ENCODE data around the gene TTBK2. TPM values are rescaled to one million over a fixed set of nuclear protein-coding genes. Genes with fewer than 3 reads are reported as not detected.

The TTBK2 gene
- total and polyA plus RNA-seq, 10 of the 15 experiments (the other 5 are each of a cell fraction or from before 2014, with no cell fraction given), result 0.66 to 9.1 (median 3.7) TPM

DNA sequence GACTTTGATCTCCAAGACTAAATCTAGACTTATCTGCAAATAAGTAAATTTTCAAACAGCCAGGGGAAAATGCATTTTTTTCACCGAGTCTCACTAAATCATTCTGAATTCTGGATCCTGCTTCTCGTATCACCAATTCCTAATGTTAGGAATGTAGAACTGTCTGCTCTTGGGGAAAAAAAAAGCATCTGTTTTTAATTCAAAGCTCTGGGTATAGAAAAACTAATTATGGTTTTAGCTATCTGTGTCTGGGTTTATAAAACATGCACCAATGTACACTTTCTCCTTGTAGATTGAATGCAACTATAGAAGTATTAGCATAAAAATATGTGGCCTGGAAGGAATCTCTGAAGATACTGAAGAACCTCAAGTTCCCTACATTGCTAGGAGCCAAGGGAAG lies 178.9 kb downstream of the TTBK2 start:
- intact Hi-C loops (cut with micrococcal nuclease; ENCODE audit: unreplicated experiment) (no loop called here), in situ Hi-C loops (cut with MboI) (no loop called here)
- Histone ChIP-seq H3K9ac (ENCODE audit: control insufficient read depth, insufficient read depth, low read length) (no peak overlapping the region), H2AFZ (ENCODE audit: control insufficient read depth, low read depth, low read length) (no peak overlapping the region), H3K27me3 (replicated peaks in 1 of 2; ENCODE audit: control insufficient read depth in 2 of 2, insufficient read depth in 2 of 2, low read length in 1 of 2) (no peaks in the 10 kb centered on the region), H3K9me3 (replicated peaks; ENCODE audit: control insufficient read depth, insufficient read depth, low read length) (no peaks in the 10 kb centered on the region), H3K4me3 (no peak overlapping the region), H4K20me1 (ENCODE audit: control insufficient read depth, insufficient read depth) (no peaks in the 10 kb centered on the region), H3K27ac (ENCODE audit: control insufficient read depth, insufficient read depth) (no peak overlapping the region), H3K79me2 (ENCODE audit: control insufficient read depth, insufficient read depth, low read length) (no peaks in the 10 kb centered on the region), H3K36me3 (ENCODE audit: control insufficient read depth in 2 of 2, insufficient read depth in 2 of 2, low read length in 1 of 2) (no peaks in the 10 kb centered on the region; a peak in 2 of 4 replicates), H3K4me1 (ENCODE audit: control insufficient read depth, insufficient read depth, low read length) (no peaks in the 10 kb centered on the region), H3K4me2 (ENCODE audit: control insufficient read depth, insufficient read depth) (no peak overlapping the region)
- POLR2A ChIA-PET, result no interaction called here
- CTCF ChIA-PET, result interaction anchor here (1.0 kb wide), 1 partner anchor 185 kb away, joined by 4 read pairs; no protein-coding TSS in a partner anchor
- no TSS peak for BruUV-seq (replicated peaks)
- SMC1A ChIA-PET (ENCODE audit: uncharacterized antibody, unreplicated experiment), result interaction anchor here (0.6 kb wide), 1 partner anchor 187 kb away, joined by 3 read pairs; no protein-coding TSS in a partner anchor
- RAD21 ChIA-PET (ENCODE audit: unreplicated experiment), result no interaction called here
- WGBS (ENCODE audit: insufficient coverage, insufficient replicate concordance, low lambda C conversion rate, missing lambda C conversion rate), result 97% methylated on average over 2 of the region's 2 CpGs
- no peak for TF ChIP-seq TCF3 (IDR thresholded peaks at IDR 0.05; ENCODE audit: borderline replicate concordance, insufficient read depth, low read depth, low read length)
- TF ChIP-seq NBN (IDR thresholded peaks at IDR 0.05), result no peak
- TF ChIP-seq, protein P1, sequence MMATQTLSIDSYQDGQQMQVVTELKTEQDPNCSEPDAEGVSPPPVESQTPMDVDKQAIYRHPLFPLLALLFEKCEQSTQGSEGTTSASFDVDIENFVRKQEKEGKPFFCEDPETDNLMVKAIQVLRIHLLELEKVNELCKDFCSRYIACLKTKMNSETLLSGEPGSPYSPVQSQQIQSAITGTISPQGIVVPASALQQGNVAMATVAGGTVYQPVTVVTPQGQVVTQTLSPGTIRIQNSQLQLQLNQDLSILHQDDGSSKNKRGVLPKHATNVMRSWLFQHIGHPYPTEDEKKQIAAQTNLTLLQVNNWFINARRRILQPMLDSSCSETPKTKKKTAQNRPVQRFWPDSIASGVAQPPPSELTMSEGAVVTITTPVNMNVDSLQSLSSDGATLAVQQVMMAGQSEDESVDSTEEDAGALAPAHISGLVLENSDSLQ (IDR thresholded peaks at IDR 0.05), result no peak
- no peak for TF ChIP-seq FOXK2 (IDR thresholded peaks at IDR 0.05)
- TF ChIP-seq, protein P2, sequence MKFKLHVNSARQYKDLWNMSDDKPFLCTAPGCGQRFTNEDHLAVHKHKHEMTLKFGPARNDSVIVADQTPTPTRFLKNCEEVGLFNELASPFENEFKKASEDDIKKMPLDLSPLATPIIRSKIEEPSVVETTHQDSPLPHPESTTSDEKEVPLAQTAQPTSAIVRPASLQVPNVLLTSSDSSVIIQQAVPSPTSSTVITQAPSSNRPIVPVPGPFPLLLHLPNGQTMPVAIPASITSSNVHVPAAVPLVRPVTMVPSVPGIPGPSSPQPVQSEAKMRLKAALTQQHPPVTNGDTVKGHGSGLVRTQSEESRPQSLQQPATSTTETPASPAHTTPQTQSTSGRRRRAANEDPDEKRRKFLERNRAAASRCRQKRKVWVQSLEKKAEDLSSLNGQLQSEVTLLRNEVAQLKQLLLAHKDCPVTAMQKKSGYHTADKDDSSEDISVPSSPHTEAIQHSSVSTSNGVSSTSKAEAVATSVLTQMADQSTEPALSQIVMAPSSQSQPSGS (IDR thresholded peaks at IDR 0.05; ENCODE audit: low read length), result no peak
- no peak for TF ChIP-seq ZNF24 (IDR thresholded peaks at IDR 0.05)
- TF ChIP-seq, protein P3, sequence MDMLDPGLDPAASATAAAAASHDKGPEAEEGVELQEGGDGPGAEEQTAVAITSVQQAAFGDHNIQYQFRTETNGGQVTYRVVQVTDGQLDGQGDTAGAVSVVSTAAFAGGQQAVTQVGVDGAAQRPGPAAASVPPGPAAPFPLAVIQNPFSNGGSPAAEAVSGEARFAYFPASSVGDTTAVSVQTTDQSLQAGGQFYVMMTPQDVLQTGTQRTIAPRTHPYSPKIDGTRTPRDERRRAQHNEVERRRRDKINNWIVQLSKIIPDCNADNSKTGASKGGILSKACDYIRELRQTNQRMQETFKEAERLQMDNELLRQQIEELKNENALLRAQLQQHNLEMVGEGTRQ (IDR thresholded peaks at IDR 0.05; ENCODE audit: borderline replicate concordance, low read depth, low read length), result no peak
- TF ChIP-seq ASH2L (IDR thresholded peaks at IDR 0.05; ENCODE audit: borderline replicate concordance, low read depth), result no peak
- TF ChIP-seq TARDBP (IDR thresholded peaks at IDR 0.05; ENCODE audit: borderline replicate concordance), result no peak
- no peak for TF ChIP-seq HDAC6 (IDR thresholded peaks at IDR 0.05; ENCODE audit: unreplicated experiment)
- TF ChIP-seq KDM1A (IDR thresholded peaks at IDR 0.05; ENCODE audit: borderline replicate concordance), result no peak
- DNase-seq (ENCODE audit: low read depth, low spot score) (no peak), FAIRE-seq (no peak), ATAC-seq (no peak)
